ENCODE data around the gene CAMK1D. TPM values are rescaled to one million over a fixed set of nuclear protein-coding genes. Genes with fewer than 3 reads are reported as not detected.
"Not testable (repeated sequence)": the region's sequence is repeated elsewhere in the genome, so short reads cannot be mapped to it uniquely, and the experiment has no call there.

Gene CAMK1D
- total RNA-seq, 1 experiment from 2014 or later = 6.3 TPM

GRCh38 chr10:12712984-12713316 is 363.6 kb downstream of the CAMK1D start:
- H3K79me2 ChIP-seq (ENCODE audit: insufficient read depth, low read length); H3K9ac ChIP-seq (ENCODE audit: extremely low read depth, insufficient read length, low read length); H3K56ac ChIP-seq (ENCODE audit: insufficient read length, low read depth, low read length); H2BK20ac ChIP-seq (ENCODE audit: low read depth, low read length, poor library complexity, severe bottlenecking); H3K4me1 ChIP-seq (ENCODE audit: insufficient read depth, low read length); H3K9me3 ChIP-seq (ENCODE audit: control insufficient read depth, low read depth, low read length); H3K4ac ChIP-seq (ENCODE audit: low read depth, low read length); H3K27me3 ChIP-seq (ENCODE audit: insufficient read depth, low read length); H2AFZ ChIP-seq (ENCODE audit: low read length); H3K14ac ChIP-seq (ENCODE audit: insufficient read depth, low read length); H3K27ac ChIP-seq (ENCODE audit: insufficient read length, low read depth, low read length); H2BK12ac ChIP-seq (ENCODE audit: insufficient read length, low read depth, low read length); H2BK15ac ChIP-seq (ENCODE audit: low read depth, low read length); H3K9me3 Mint-ChIP-seq; DNase-seq; H3T11ph ChIP-seq (ENCODE audit: low read length); H3K23me2 ChIP-seq (ENCODE audit: insufficient read length, low read depth, low read length, poor library complexity, severe bottlenecking); H2BK120ac ChIP-seq (ENCODE audit: low read depth, low read length, poor library complexity, severe bottlenecking); H4K8ac ChIP-seq (replicated peaks; ENCODE audit: insufficient read length, low read depth, low read length); H3K4me3 Mint-ChIP-seq; H4K5ac ChIP-seq (ENCODE audit: insufficient read length, low read depth, low read length); H3K23ac ChIP-seq (ENCODE audit: insufficient read length, low read depth, low read length); H3K27ac Mint-ChIP-seq; H3K36me3 Mint-ChIP-seq (ENCODE audit: insufficient read depth in 1 of 3, low read depth in 3 of 3); H3K4me2 ChIP-seq (ENCODE audit: insufficient read depth, insufficient read length, low read length); H3K79me1 ChIP-seq (ENCODE audit: insufficient read depth, low read depth, low read length, poor library complexity, severe bottlenecking); H2BK5ac ChIP-seq (ENCODE audit: insufficient read length, low read length); H4K91ac ChIP-seq (ENCODE audit: insufficient read length, low read depth, low read length); H4K20me1 ChIP-seq (ENCODE audit: control insufficient read depth, insufficient read depth, insufficient read length); H3K27me3 Mint-ChIP-seq (ENCODE audit: low read depth); H2AK5ac ChIP-seq (ENCODE audit: insufficient read length, low read length); H3K18ac ChIP-seq (ENCODE audit: insufficient read length, low read depth, low read length): not testable (repeated sequence)
- H3K4me1 Mint-ChIP-seq = peaks cover 20 to 33% of the 10 kb centered on the region in 2 experiments
- peak; percentile 43; the same call in 2 of the 3 replicates for TF ChIP-seq CTCF (conservative IDR thresholded peaks at IDR 0.05)
- WGBS (ENCODE audit: extremely low coverage, insufficient read length, low lambda C conversion rate) = no CpG with 5 or more reads among the region's 6 CpGs

All from H9 (cell line).